Activated naive CD8-positive, alpha-beta T cell treated with anti-CD3 and anti-CD28 coated beads, Interleukin-2, amount 50 U/mL, for 16 hours (primary cell): ENCODE results near the gene MRC2.

Experiments used
- DNase-seq: peaks from one replicate; pipeline ENCODE4 v3.0.0-alpha.2; 2020; ENCODE audit warnings: low read depth, low spot score

The MRC2 gene

DNA sequence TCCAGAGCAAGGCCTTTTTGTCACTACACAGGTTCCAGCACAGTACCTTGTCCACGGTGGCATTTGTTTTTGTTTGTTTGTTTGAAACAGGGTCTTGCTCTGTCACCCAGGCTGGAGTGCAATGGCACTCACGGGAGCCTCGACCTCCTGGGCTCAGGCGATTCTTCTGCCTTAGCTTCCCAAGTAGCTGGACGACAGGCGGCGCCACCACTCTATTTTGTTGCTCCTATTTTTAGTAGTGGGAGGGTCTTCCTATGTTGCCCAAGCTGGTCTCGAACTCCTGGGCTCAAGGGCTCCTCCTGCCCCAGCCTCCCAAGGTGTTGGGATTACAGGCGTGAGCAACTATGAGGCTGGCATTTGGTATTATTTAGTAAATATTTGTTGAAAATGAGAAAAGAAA is 10.3 kb downstream of the MRC2 start:
- DNase-seq = no peak

DNA sequence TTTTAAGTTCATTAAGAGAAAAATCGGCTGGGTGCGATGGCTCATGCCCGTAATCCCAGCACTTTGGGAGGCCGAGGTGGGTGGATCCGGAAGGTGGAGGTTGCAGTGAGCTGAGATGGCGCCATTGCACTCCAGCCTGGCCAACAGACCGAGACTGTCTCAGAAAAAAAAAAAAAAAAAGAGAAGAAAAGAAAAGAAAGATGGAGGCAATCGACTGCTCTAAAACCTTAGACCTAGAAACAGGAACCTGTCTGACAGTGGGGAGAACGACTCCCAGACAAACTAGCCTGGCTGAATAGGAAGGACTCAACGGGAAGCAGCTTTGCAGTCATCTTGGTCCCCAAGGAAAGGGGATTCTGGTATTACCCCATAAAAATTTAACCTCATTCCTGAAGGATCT is 13.7 kb downstream of the MRC2 start:
- DNase-seq = no peak

DNA sequence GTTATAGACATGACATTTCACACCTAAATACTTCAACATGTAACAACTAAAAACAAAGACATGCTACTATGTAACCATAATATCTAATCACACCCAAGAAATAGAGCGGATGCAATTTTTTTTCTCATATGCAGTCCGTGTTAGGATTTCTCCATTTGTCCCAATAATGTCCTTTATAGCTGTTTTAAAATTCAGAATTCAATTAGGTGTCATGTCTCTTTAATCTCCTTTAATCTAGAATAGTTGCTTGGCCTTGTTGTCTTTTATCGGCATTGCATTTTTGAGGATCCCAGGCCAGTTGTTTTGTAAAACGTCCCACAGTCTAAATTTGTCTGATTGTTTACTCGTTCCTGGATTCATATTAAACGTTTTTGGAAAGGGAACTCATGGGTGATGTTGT is 14.5 kb downstream of the MRC2 start:
- DNase-seq = no peak

DNA sequence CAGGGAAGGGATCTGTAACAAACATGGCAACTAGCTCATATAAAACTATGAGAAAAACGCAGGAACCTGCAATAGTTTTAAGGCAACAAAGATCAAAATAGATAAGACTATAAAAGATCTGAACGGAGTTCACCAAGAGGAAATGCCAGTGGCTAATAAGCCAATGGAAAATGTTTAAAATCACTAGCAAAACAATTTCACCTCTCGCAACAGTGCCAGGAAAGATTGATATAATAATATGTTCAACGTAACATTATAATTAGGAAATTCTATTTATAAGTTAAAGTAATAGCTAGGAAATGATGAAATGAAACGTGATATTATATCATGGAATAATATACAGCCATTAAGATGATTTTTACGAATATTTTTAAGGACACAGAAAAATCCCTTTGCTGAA is 16.0 kb downstream of the MRC2 start:
- no peak for DNase-seq

DNA sequence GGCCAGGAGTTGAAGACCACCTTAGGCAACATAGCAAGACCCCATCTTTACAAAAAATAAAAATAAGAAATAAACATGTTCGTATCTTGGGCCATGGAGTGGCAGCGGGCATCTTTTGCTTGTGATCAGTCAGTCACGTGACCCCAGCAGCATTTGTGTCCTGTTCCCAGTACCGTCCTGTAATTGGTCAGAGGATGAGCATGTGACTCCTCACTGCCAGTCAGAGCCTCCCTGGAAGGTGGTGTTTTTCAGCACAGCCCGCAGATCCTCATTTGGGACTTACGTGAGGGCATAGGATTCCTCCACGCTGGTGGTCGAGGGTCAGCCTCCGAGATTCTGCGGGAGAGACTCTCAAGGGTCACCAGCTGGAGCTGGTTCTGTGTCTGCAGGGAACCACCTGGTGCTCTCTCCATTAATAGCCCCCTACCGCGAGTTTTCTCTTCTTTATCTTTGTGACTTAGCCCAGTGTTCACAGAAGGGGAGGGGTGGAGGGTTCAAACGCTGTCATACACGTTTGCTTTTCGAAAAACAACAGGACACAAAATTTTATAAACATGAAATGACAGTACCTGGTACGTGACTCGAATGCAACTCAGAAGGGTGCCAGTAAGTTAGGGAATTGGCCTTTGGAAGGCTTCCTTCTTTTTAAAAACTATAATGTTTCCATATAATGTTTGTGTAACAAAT is 17.2 kb downstream of the MRC2 start:
- DNase-seq = no peak

DNA sequence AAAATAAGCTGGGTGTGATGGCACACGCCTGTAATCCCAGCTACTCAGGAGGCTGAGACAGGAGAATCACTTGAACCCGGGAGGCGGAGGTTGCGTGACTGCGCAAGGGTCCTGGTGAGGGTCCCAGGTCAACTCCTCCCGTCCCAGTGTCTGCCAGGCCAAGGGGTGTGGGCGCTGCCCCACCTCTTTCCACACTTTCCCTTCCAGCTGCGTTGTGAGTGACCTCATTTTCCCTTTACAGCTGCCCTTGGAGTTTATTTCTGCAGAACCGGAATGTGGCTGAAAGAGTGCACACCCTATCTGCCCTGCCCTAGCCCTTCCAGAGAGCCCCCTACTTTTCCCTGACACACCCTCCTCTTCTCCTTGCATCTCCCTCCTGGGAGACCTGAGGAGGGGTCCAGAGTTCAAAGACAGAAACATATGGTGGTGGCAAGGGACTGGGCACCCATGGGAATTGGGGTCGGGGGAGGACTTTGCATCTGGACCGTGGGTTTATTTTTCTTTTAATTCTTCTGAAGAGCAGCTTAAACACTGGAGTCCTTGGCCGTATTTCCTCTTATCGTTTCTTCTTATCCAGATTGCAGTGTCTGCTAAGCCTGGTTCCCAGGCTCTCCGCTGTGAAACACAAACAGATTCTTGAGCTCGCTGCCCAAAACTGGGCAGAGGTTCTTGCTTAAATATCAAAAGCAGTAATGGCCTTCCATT is 20.9 kb downstream of the MRC2 start:
- no peak for DNase-seq

DNA sequence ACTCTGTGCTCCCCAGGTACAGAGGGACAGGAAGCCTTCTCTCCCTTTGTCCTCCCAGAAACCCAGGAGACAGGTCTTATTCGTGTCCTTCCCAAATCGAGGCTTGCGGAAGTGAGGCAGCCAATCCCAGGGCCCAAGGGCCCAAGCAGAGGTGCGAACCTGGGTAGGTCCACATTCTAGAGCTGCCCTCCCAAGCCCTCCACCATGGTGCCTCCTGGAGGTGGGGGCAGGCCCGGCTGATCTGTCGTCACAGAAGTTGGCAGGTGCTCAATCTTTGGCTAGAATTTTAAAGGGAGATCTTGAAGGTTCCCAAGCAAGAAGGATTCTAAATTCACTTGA is 21.5 kb downstream of the MRC2 start:
- DNase-seq = no peak

DNA sequence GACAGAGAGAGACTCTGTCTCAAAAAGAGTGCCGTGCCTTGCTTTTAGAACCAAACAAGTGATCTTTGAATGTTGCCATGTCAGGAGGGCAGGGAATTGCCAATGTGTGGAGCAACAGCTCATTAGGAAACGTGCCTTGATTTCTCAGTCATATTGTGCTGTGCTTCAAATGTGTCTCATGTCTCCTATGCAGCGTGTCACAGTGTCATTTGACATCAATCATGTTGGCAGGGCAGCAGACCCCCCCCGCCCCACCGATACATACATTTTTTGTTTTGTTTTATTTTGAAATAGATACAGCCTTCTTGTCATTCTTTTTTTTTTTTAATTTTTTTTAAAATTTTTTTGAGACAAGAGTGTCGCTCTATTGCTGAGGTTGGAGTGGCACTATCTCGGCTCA is 22.1 kb downstream of the MRC2 start:
- DNase-seq = no peak

DNA sequence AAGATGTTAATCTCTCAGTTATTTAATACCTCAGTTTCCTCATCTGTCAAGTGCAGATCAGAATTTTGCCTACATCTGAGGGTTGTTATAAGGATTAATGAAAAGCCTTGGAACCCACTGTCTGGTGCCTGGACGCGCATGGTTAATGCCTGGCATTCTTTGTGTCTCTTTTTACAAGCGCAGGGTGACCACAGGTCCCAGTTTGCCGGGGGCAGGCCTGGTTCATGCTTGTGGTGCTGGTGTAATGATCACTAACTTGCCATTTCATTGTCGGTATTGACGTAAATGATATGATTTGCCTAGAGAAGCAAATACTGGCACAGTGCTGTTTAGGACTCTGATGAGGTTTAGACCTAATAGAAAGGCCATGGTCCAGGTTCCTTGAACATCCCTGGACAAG is 23.1 kb downstream of the MRC2 start:
- no peak for DNase-seq

DNA sequence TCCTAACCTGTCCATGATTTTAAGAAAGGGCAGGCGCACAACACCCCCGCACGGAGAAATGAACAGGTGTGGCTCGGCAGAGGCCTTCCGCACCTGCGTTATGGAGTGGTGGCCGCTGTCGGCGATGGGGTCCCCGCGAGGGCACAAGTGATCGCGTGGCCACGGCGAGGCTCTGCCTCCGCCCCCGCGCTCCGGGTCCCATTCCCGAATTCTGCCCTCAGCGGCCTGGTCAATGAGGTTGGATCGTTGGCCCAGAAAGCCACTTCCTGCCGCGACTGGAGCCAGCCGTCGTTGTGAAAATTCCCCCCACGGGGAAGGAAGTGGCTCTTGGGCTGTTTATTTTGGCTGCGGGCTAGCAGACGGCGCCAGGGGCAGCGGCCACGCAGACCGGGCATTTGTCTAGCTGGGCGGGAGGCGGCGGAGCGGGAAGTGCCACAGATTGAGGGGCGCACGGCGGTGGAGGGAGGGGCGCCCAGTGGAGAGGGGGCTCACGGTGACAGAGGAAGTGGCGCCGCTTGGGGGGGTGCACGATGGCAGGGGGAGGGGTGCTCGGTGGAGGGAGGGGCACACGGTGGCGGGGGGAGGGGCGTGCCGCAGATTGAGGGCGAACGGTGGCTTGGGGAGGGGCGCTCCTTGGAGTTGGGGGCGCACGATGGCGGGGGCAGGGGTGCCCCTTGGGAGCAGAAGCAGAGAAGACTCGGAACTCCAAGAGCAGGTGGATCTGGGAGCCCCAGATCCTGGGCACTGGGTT is 25.0 kb downstream of the MRC2 start:
- DNase-seq = no peak

DNA sequence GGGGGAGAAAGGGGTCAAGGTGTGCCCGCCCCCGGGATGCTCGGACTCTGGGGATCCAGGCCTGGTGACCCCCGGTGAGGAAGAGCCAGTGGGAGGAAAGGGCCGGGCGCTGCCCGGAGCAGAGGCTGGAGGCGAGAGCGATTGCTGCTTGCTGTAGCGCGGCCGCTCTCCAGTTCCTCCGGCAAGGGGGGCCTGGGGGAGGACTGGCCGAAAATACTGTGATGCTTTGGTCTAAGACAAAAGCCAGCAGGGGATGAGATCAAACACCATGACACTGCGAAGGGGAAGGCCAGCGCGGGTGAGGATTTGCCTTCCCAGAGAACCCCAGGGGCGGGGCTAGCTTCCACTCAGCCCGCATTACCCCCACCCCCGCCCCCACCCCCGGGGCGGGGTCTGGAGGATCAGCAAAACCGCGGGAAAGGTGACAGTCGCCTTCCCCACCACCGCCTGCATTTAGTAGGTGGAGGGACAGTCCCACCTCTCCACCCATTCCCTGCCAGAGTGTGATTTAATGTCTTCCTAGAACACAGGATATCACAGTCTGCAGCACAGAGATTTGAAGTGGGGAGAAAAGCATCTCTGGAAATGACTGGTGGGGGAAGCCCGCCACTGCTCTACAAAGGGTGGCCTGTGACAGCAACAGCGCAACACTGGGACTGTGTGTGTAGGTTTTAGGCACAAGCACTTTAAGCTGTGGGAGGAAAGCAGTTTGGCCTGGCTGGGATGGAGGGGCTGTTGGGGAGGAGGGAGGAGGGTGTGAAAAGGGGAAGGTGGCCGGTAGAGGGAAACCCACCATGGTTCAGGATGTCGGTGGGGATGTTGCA is 25.7 kb downstream of the MRC2 start:
- DNase-seq = peak; percentile 84

DNA sequence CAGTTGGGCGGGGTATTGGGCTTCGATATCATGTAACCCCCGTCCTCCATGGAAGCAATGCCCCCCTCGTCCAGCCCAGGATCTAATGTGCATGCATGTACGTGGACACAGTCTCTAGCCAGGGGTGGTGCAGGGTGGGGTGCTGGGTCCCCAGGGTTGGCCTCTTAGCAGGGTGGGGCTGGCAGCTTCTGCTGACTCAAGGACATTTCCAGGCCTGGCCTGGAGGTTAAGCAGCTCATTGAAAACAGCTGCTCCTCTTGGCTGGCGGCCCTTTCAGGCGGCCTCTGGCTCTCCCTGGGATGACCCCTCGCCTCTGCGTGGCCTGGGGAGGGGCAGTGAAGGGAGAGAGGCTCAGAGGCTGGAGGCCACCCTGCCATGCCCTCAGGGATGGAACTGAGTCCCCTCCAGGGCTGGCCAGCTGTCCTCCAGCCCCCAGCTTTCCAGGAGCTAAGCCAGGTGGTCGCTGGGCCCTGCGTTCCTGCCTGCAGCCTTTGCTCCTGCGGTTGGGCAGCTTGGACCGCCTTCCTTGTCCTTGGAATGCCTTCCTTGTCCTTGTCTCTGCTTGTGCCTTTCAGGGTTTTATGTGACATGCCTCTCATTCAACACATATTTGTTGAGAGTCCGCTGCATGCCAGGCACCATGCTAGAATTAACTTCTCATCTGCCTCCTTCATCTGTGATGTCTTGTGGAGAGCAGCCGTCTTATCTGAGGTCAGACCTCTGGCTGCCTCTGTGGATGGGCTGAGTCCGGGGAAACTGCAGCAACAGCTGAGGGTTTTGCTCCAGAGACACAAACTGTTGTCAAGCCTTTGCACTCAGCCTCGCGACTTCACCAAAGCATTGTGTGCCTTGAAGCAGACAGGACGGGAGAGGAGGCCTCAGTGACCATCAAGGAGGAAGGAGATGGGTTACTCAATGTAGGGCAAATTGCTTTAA is 26.6 kb downstream of the MRC2 start:
- no peak for DNase-seq

DNA sequence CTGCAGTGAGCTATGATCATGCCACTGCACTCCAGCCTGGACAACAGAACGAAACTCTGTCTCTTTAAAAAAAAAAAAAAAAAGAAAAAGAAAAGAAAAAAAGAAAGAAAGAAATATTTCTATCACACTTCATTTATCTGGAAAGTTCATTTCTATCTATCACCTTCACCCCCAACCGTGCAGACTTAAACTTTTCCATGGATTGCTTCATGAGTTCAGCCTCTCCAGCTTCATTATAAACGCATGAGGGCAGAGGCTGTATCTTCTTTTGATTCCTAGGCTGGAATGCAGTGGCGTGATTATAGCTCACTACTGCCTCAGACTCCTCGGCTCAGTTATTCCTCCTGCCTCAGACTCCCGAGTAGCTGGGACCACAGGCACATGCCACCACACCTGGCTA is 28.2 kb downstream of the MRC2 start:
- no peak for DNase-seq

DNA sequence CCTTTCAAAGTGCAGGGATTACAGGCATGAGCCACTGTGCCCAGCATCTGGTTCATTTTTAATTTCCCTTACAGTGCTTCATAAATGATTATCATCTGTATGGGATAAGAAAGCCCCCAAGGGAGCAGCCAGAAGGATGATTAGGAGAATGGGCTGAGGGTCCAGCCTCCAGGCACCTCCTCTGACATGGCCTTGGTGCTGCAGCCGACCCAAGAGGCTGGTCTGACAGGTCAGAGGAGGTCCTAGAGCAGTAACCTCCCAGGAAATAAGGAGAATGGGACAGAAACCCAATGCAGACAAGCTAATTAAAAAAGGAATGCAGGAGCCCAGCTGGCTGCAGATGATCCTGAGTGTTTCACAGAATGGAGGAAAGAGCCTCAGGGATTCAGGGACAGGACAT is 29.0 kb downstream of the MRC2 start:
- no peak for DNase-seq

DNA sequence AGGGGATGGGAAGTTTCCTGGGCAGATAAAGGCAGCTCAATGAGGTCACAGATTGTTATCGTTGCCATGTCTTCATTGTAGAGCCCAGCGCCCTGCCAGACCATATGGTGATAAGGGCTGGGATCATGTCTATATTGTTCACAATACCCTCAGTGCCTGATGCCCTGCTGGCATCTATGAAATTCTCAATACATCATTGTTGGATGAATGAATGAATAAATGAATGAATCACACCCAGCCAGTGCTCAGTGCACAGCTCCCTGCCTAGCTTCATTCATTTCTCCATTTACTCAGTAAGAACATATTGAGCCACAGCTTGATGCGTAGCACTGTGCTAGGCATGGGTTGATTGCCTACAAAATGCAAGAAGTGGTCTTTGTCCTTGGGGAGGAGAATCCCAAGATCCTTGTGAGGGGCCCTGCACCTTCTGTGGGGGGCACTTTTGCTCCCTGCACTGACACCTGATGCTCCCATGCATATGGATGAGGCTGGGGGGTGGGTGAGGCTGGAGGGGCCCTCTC is 29.7 kb downstream of the MRC2 start:
- no peak for DNase-seq

DNA sequence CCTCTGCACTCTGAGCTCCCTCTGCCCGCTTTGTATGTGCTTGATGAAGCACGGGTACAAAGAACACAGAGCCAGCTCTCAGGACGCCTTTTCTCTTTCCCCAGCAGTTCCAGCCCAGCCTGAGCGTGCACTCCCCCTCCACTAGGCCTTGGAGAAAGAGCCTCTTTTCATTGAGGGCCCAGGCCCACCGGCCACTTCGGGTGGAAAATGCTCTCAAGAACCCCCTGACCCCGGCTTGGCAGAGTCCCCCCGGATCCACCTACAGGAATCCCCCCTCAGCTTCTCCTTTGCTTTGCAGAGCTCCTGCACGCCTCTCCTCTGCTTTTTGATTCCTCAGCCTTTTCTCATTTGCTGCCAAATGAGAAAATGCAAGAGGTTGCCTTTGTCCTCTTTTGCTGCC is 30.2 kb downstream of the MRC2 start:
- no peak for DNase-seq

DNA sequence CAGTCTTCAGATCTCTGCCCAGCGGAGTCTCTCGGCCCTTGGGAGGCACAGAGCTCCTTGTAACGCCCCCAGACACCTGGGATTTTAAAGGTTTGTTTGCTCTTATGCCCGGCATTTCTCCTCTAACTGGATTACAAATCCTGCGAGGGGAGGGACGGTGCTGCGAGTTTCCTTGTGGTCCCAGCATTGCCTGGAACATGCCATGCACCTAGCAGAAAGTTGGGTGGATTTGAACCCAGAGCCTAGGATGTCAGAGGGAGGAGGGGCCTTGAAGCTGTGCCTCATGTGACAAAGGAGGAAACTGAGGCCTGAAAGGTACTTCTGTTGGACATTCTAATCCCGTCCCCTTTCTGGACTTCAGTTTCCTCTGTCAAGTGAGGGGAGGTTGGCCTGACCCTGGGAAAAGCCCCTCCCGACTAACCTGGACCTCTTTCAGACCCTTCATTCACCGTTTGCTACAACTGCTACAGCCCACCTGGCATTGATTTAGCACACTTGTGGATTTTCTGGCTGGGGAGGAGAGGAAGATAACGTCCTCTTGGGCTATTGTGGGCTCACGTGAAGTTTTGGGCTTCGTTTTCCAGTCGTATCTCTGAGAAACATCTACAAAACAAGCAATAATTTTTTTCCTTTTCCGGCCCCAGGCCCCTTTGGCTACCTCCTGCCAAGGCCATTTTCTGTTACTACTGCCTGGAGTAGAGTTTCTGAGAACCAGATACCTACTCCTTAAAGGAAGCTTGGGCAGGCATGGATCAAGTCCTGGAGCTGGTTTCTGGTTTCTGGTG is 30.9 kb downstream of the MRC2 start:
- DNase-seq = no peak

DNA sequence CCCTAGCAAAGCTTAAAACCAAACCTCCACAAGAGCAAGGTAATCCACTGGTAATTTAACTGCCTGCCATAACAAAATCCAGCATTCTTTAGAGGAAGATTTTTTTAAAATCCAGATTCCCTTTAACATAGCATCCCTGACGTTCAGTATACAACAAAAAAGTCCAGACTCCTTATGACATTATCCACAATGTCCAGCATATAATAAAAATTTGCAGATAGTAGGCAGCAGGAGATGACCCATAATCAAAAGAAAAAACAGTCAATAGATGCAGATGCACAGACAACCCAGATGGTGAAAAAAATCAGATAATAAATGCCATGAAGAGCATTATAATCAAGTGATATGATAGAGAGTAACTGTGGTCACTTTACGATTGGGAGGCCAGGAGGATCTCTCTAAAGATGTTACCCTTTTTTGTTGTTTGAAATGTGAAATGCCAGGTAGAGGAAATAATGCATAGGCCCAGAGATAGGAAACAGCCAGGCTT is 33.2 kb downstream of the MRC2 start:
- no peak for DNase-seq

DNA sequence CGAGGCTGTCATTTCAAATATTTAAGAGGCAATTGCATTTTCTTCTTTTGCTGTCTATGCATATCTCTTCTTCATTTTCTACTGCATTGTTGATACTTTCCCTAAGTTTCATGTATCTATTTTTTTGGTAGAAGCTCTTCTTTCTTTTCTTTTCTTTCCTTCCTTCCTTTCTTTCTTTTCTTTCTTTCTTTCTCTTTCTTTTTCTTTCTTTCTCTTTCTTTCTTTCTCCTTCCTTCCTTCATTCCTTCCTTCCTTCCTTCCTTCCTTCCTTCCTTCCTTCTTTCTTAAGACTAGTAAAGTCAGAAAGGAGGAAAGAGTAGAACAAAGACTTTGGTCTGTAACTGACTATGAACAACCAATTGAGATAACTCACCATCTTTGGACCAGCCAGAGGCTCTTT is 33.9 kb downstream of the MRC2 start:
- DNase-seq = no peak

DNA sequence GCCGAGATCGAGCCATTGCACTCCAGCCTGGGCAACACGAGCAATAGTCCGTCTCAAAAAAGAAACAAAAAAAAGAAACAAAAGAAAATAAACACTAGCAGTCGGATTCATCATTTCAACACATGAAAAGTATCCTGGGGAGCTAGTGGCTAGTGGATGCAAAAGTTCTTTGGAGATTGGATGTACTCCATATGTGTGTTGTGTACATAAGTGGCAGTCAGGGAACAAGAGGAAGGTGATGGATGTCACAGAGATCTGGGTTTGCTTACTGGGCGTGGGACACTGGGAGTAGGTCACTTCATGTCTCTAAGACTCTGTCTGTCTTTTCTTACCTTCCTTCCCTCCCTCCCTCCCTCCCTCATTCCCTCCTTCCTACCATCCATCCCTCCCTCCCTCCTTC is 35.4 kb downstream of the MRC2 start:
- DNase-seq = no peak
